GM21423 (cell line): ENCODE results near the gene DIAPH2.
A peak's percentile ranks its signal among the peaks of the same experiment; 100 is the strongest.
"Not testable (repeated sequence)": the region's sequence is repeated elsewhere in the genome, so short reads cannot be mapped to it uniquely, and the experiment has no call there.

Experiments used
- ATAC-seq: cut with Tn5 transposase; IDR thresholded peaks from one replicate; pipeline ENCODE4 v1.9.1; 2021; ENCODE audit warnings: mild to moderate bottlenecking, moderate library complexity; ENCODE audit not compliant: unreplicated experiment

Gene DIAPH2

DNA sequence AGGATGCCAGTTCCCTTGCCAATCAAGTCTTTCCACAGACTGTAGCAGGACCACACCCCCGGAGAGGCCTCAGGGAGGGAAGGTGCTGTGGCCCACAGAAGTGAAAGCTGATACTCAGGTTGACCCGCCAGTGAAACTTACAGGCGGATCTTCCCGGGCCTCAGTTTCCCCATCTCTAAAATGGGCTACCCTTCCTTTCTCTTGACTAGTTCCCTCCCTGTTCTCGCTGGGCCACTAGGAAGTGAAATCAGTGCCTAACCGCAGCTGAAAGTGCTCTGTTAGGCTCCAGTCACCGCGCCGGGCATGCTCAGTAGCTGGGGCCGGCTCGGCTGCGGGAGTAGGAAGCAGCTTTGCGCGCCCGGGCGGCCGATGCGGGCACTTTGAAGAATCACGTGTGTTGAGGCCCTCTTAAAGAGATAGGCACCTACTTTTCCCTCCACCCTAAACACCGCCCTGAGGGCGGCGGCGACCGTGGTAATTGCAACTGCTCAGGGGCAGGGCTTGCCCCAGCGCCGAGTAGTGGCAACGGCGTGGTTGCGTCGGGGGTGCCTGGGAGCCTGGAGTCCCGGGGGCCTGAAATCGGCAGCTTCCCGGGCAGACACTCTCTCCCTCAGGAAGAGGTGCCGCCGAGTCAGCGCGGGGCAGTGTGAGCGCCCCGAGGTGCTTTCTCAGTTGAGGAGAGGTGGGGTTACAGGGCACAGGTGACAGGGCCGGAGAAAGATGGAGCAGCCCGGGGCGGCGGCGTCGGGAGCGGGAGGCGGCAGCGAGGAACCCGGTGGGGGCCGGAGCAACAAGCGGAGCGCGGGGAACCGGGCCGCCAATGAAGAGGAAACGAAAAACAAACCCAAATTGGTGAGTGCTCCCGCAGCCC is at the start of gene DIAPH2:
DIAPH2 (plus strand) TSS at position 504 of the 871 bp plus-strand sequence.
- ATAC-seq = peak; percentile 86

DNA sequence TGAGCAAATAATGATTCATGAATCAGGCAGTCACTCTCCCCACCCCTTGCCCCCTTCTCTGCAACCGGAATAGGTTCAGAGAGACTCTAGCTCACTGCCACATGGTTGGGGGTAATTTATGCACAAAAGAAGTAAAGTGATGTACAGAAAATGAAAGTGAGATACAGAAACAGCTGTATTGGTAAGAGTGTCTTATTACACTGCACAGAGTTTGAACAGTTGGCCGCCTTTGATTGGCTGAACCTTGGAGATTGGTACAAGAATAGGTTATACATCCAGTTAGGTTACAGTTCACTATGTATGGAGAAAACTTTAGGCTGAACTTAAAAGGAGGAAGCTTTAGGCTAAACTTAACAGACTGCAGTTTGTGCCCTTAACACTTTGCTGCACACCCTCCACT is 34.6 kb upstream of the DIAPH2 start:
- no peak for ATAC-seq

DNA sequence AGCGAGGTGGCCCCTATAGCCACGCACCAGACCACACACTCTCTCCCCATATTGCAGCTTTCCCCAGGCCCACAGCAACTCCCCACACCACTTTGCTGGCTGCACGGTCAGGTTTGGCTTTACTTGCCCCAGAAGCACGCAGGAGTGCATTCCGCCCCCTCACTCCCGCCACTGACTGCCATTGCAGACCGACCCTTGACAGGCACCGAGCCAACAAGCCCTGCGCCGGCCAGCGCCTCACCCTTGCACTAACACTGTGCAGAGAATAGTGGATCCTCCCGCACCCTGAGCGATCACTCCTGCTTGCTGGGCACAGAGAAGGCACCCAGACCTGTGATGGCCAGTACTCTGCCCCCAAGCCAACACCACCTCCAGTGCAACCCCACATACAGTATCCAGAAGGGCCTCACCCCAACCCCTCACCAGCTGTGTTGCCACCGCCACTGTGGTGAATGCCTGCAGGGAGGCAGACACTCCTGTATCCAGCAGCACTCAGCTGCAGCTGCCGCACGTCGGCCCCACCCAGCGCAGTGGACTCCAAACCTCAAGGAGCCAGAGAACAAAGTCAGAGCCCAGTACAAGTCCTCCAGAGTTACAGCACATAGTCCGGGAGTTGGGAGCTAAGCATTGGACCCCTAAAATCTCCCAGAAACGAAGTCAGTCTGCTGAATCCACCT is 28.6 kb upstream of the DIAPH2 start:
- no peak for ATAC-seq

DNA sequence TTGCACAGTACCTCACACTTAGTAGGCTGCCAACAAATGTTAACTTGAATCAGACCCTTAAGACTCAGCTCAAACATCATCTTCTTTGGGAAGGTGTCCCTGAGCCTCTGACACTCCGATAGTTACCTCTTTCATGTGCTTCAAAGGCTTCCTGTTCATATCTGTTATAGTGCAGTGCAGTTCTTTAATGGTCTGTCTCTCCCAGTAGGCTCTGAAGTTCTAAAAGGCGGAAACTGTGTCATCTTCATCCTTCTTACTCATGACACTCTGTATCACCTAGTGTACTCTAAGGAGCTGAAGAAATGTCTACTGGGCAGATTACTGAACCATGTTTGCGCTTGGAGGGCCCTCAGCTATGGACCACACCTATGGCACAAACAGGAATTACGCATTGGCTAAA is 2.1 kb upstream of the DIAPH2 start:
- ATAC-seq = no peak

DNA sequence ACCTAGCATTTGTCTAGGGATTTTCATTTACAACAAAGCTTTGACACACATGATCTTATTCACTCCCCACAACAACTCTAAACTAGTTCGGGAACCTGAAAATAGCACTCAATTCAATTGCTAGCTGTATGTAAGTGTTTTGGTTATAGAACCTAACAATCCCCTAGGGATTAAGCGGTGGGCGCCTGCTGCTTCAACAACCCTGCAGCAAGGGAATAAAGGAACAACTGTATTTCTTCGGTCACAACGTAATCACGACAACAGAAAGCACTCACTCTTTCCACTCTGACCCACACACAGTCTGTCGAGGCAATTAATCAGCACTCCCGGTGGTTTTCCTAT is 674 bp upstream of the DIAPH2 start:
- ATAC-seq = peak; percentile 9

DNA sequence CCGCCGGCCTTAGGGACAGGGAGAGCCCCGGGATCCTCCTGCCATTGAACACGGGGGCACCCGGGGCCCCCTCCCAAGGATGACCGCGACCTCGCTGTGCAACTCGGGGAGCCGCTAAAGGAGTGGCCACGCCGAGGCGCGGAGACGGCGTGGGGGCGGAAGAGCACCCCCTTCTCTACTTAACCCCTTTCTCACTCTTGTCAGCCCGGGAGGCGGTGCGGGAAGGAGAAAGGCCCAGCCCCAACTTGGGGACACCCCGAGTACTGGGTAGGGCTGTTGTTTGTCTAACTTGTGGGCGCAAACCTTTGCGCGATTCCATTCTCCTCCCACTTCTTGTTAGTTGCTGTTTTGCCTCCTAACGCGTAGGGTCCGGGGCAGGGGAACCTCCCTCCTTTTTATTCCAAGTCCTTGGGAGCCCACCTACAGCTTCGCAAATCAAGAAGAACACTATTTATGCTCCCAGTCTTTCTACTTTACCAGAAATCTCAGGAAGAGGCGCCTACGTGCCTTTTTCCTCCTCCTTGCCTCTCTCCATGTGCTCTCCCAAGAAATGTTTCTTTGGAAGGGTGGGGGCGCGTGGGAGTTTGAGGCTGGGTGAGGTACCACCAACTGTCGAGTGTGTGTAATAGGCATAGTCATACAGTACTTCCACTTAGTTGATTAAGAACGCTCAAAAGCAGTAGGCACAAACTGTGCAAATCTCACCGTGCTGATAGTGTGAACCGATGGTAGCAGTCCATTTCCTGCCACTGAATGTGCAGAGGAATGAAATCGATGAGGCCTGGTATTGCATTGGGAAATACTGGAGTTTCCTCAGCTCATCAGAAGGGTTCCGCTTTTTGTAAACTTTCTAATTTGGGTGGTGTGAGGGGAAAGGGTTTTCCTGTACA is 813 bp downstream of the DIAPH2 start:
- peak; percentile 28 for ATAC-seq

DNA sequence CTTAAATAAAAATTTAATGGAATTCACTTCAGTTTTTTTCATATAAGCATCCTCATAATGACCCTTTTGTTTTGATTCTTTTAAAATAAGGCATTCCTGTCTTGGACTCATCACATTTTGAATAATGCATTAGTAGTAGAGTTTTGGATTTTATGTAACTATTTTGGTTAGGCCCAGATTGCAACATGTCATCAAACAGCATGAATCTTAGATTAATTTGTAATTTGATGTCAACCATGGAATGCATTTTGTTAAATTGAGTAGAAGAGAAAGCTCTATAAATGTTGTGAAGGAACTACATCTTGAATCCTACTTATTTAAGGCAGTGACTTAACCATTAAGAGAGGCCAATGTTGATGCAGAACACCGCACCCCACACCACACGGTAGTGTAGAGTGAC is 3.1 kb downstream of the DIAPH2 start:
- ATAC-seq = no peak

DNA sequence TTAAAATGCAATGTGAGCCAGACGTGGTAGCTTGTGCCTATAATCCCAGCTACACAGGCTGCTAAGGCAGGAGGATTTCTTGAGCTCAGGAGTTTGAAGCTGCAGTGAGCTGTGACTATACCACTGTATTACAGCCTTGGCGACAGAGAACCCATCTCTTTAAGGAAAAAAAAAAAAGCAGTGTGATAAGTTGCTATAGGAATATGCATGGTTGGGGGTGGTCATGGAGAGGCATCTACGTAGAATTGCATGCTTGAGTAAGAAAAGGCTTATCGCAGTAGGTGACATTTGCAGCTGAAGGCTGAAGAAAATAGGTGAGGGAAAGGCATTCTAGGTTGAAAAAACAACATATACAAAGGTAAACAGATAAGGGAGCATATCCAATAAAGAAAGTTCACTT is 4.1 kb downstream of the DIAPH2 start:
- no peak for ATAC-seq

DNA sequence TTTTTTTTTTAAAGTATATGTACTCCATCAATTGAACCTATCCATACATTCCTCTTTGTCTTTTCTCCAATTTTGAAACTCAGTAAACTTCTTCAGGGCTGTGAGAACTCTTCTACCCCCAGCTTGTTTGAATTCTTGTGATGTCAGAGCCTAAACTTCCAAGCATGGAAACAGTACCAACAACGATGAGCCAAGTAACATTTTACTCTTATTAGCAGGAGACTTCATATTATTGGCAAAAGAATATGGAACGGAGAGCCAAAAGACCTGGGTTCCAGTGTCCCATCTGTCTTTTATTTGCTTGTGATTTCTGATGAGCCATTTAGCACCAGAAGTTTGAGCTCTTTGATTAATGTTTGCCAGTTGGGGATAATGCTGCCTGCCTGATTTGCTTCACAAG is 5.3 kb downstream of the DIAPH2 start:
- no peak for ATAC-seq

DNA sequence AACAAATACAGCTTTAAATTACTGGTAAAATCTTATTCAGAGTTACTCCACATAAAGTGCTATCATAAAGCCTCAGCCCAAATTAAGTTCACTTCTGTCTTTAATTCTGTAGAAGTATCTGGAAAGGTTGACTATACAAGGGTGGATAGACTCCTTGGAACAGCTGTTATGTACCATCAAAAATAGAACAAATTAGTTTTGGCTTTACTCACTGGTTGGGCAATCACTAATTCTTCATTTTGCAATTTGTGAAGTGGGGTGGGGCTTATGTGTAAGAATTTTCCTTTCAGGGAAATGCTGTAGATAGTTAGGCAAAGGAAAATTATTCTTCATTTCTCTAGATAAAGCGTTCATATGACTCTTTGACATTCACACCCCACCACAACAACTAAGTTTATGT is 7.8 kb downstream of the DIAPH2 start:
- no peak for ATAC-seq

DNA sequence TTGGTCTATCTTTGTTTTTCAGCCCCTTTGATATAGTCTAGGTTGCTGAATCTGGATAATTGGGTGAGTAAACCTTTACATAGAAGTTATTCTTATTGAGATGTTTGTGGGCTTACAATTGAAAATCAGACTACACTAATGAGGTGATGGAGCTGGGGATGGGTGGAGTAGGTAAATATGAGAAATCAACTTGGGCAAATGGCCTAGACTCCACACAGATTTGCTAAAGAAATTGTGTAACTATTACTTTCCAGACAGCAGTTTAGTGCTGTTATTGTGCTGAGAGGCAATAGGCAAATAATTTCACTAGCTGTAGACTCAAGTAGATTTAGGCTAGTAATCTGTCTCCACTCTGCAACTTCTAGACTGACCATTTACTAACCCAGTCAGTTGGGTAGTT is 8.2 kb downstream of the DIAPH2 start:
- ATAC-seq = no peak

DNA sequence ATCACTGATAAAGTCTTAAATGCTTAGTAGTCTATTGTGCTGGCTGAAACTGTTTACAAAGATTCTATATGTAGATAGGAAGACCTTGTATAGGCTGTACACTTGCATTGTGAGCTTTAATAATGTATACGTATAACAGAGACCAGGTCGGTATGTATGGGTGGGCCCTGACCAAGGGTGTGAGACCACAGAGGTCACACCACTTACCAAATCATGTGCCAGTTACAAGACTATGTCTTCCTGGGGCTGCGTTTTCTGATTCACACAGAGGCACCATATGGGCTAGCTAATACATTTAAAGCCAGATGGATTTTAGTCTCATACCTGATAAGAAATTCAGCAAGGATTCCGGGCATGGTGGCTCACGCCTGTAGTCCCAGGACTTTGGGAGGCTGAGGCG is 8.8 kb downstream of the DIAPH2 start:
- ATAC-seq = no peak

DNA sequence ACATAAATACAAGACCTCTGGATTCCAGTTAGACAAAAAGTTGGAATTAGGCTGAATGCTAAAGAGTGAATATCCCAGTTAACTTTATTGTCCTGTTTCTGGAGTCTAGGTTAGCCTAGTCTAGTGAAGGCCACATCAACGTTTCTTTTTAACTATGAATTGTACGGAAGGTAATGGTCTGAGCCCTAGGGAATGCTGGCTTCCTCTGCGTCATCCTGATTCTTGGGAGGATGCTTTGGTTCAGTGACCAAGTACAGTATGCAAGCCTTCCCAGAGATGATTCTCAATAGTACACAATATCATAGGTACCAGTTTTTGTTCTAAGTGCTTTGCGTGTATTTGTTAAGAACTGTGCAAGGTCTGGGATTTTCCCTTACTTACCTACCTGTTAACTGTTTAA is 11.8 kb downstream of the DIAPH2 start:
- ATAC-seq = no peak

DNA sequence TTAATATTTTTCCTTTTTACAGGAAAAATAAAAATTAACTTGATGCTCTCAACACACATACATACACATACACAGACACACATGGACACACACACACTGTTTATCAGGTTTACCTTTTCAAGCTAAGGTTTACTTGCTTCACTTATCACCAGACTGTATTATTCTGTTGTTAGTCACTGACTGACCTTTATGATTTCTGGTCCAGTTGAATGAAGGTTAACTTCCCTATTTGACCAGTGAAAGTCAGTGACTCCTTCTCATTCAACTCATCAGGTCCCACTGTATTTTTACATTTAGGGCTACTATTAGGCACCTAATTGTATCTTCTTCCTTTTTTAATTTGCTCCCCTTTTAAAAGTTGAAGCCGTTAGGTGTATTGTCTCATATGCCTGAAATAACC is 16.0 kb downstream of the DIAPH2 start:
- no peak for ATAC-seq

DNA sequence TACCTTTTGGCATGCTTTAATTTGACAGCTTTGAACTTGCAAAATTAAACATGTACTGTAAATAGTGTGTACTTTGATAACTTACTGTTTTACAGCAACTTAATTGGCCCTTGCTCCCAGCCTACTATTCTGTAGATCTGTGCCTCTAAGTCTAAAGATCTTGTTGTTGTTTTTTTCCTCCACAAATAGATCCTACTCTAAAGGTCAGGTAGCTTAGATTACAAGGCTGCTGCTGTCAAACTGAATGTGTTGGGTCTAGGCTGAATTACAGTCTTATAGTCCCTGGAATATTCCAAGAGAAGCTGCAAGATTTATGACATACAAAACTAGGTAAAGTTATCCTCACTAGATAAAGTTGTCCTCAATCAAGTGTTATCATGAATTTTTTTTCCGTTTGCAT is 18.7 kb downstream of the DIAPH2 start:
- no peak for ATAC-seq

DNA sequence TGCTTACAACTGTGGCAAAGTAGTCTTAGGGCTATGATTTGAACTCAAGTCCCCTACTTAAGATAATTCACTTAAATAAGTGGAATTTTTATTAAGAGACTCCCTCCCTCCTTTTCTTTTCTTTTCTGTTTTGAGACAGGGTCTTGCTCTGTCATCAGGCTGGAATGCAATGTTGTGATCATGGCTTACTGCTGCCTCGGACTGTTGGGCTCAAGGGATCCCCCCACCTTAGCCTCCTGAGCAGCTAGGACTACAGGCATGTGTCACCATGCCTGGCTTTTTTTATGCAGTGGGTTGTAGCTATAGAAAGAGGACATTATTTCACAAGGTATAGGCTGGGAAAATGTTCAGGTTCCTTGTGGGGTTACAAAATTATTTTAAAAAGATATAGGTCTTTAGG is 19.2 kb downstream of the DIAPH2 start:
- ATAC-seq = no peak

DNA sequence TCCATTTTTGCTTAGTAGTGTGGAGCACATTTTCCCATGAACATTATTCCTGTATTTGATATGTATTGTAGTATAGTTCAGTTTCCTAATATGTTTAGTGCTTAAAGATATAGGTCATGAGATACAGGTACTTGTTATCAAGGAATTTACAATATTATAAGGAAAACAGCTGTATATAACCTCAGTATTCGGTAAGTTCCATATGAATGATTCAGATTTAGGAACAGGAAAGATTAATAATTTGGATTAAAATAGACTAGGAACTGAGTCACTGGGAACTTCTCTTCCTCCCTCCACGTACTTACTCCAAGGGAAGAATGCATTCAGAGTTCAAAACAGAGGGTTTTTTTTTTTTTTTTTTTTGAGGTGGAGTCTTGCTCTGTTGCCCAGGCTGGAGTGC is 20.0 kb downstream of the DIAPH2 start:
- ATAC-seq = no peak

DNA sequence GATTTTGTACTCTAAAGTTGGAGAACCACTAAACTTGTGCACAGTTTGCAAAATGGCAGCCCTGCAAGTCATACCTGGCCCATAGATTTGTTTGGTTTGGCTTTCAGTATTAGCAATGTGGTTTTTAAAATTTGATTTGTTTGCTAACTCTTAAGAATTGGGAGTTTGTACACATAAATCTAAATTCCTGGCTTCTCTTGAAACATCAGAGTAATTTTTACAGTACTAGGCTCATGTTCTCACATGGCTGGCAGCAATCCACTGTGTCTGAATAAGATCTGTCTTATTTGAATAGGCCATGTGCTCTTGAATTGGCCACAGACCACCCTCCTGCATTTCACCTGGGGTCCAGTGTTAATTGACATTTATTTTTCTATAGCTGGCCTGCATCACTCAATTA is 21.3 kb downstream of the DIAPH2 start:
- ATAC-seq = no peak

DNA sequence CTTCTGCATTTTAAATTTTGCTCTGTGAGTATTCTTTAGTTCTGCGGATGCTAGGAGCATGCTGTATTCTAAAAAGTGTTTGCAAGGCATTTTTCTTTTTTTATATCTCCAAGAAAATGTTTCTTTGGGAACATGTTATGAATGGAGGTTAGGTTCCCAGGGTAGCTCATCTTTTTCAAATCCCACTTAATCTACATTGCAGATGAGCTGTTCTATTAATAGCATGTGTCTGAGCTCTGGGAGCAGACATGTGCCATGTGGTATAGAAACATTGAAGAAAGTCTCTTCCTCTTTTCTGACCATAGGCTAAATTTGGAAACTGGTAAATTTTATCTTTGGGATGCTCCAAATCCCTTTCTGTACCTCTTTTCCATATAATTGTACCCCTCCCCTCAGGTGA is 23.2 kb downstream of the DIAPH2 start:
- ATAC-seq = no peak

DNA sequence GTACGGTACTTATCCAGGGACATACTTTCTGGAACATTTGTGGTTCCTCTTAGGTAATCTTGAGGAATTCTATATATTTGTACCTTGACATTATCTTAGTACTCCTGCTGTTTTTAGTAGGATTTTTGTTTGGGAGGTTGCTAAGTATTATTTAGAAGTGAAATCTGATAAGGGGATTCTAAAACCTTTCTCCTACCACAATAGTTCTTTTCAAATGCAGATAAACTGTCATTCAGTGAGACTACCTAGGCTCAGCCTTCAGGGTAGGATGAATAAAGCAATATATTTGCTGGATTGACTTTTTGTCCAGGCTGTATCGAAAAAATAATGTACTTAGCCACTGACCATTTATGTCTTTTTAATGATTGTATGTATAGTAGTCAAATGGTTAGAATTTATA is 25.4 kb downstream of the DIAPH2 start:
- ATAC-seq = no peak

DNA sequence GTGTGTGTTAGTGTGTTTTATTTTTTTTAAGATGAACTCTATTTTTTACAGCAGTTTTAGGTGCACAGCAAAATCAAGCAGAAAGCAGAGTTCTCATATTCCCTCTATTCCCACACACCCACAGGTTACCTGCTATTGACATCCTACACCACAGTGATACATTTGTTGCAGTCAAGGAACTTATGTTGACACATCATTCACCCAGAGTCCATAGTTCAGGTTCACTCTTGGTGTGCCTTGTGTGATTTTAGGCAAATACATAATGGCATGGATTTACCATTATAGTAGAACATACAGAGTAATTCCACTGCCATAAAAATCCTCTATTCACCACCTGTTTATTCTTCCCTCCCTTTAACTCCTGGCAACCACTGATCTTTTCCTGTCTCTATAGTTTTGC is 28.7 kb downstream of the DIAPH2 start:
- no peak for ATAC-seq

DNA sequence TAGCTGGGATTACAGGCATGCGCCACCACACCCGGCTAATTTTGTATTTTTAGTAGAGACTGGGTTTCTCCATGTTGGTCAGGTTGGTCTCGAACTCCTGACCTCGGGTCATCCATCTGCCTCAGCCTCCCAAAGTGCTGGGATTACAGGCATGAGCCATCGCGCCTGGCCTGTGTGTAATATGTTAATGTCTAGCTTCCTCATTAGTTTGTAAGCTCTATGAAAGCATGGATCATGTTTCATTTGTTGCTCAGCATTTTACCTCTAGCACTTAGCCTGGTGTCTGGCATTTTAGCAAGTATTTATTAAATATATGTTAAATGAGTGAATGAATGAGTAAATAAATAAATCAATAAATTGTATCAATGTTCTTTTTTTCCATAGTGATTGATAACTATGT is 29.8 kb downstream of the DIAPH2 start:
- ATAC-seq = not testable (repeated sequence)
